HG03175 (cell line): ENCODE data around the gene MAPKAP1.

ENCODE experiments used
- ATAC-seq: cut with Tn5 transposase; IDR thresholded peaks from one replicate; pipeline ENCODE4 v1.9.1; 2021; ENCODE audit warnings: mild to moderate bottlenecking, moderate library complexity; ENCODE audit not compliant: unreplicated experiment

MAPKAP1 gene

GRCh38 chr9:125422853-125423252 is 284.2 kb downstream of the MAPKAP1 start:
- ATAC-seq, result no peak

GRCh38 chr9:125421591-125422181 is 285.3 kb downstream of the MAPKAP1 start:
- no peak for ATAC-seq

GRCh38 chr9:125421166-125421565 is 285.8 kb downstream of the MAPKAP1 start:
- ATAC-seq, result no peak

- ATAC-seq, result no peak
Observed at GRCh38 chr9:125418404-125418803, 288.6 kb downstream of the MAPKAP1 start.

GRCh38 chr9:125416517-125416916 is 290.5 kb downstream of the MAPKAP1 start:
- ATAC-seq, result no peak

- no peak for ATAC-seq
Observed at GRCh38 chr9:125415583-125416460, 291.2 kb downstream of the MAPKAP1 start.

GRCh38 chr9:125413579-125413978 is 293.4 kb downstream of the MAPKAP1 start:
- ATAC-seq, result no peak

- no peak for ATAC-seq
Observed at GRCh38 chr9:125412166-125412565, 294.8 kb downstream of the MAPKAP1 start.

- ATAC-seq, result no peak
Observed at GRCh38 chr9:125411171-125411756, 295.7 kb downstream of the MAPKAP1 start.

- ATAC-seq, result no peak
Observed at GRCh38 chr9:125410522-125410894, 296.5 kb downstream of the MAPKAP1 start.

GRCh38 chr9:125409637-125410521 is 297.1 kb downstream of the MAPKAP1 start:
- ATAC-seq, result no peak

- ATAC-seq, result no peak
Observed at GRCh38 chr9:125409217-125409636, 297.8 kb downstream of the MAPKAP1 start.

- ATAC-seq, result peak; percentile 73
Observed at GRCh38 chr9:125407974-125408900, 298.8 kb downstream of the MAPKAP1 start.

GRCh38 chr9:125407432-125407973 is 299.5 kb downstream of the MAPKAP1 start:
- peak; percentile 6 for ATAC-seq

GRCh38 chr9:125406810-125407087 is 300.3 kb downstream of the MAPKAP1 start:
- no peak for ATAC-seq

GRCh38 chr9:125405938-125406809 is 300.8 kb downstream of the MAPKAP1 start:
- no peak for ATAC-seq

- ATAC-seq, result no peak
Observed at GRCh38 chr9:125404733-125405132, 302.3 kb downstream of the MAPKAP1 start.

GRCh38 chr9:125400725-125401716 is 306.0 kb downstream of the MAPKAP1 start:
- no peak for ATAC-seq
